ENCODE results near the gene HLA-DQB1.
A peak's percentile ranks its signal among the peaks of the same experiment; 100 is the strongest.

Gene HLA-DQB1

GRCh38 chr6:32627249-32627648, 39.2 kb downstream of the HLA-DQB1 start:
- Histone ChIP-seq H3K4me3 (replicated peaks; ENCODE audit: low read depth, low read length) (no peak overlapping the region; the same call in 1 of the 2 replicates), H3K36me3 (ENCODE audit: control insufficient read depth, insufficient read depth, low read length) (no peaks in the 10 kb centered on the region), H3K27me3 (replicated peaks; ENCODE audit: control insufficient read depth, insufficient read depth, low read length) (no peaks in the 10 kb centered on the region)
- no peak for TF ChIP-seq CTCF (IDR thresholded peaks at IDR 0.05; ENCODE audit: insufficient read depth, low read length, poor library complexity, severe bottlenecking)
- DNase-seq (ENCODE audit: extremely low read depth, insufficient read length): no peak

GRCh38 chr6:32625137-32625536, 41.3 kb downstream of the HLA-DQB1 start:
- TF ChIP-seq CTCF (IDR thresholded peaks at IDR 0.05; ENCODE audit: insufficient read depth, low read length, poor library complexity, severe bottlenecking): no peak
- Histone ChIP-seq H3K27me3 (replicated peaks; ENCODE audit: control insufficient read depth, insufficient read depth, low read length) (no peaks in the 10 kb centered on the region), H3K4me3 (replicated peaks; ENCODE audit: low read depth, low read length) (no peak overlapping the region), H3K36me3 (ENCODE audit: control insufficient read depth, insufficient read depth, low read length) (no peaks in the 10 kb centered on the region)
- DNase-seq (ENCODE audit: extremely low read depth, insufficient read length): no peak

- no peaks in the 10 kb centered on the region for H3K27me3 ChIP-seq (replicated peaks; ENCODE audit: control insufficient read depth, insufficient read depth, low read length)
- no peaks in the 10 kb centered on the region for H3K36me3 ChIP-seq (ENCODE audit: control insufficient read depth, insufficient read depth, low read length)
- no peak overlapping the region for H3K4me3 ChIP-seq (replicated peaks; ENCODE audit: low read depth, low read length)
- no peak for TF ChIP-seq CTCF (IDR thresholded peaks at IDR 0.05; ENCODE audit: insufficient read depth, low read length, poor library complexity, severe bottlenecking)
- DNase-seq (ENCODE audit: extremely low read depth, insufficient read length): no peak
Measured at GRCh38 chr6:32624565-32624964, 41.9 kb downstream of the HLA-DQB1 start.

GRCh38 chr6:32623693-32624092, 42.8 kb downstream of the HLA-DQB1 start:
- no peak for TF ChIP-seq CTCF (IDR thresholded peaks at IDR 0.05; ENCODE audit: insufficient read depth, low read length, poor library complexity, severe bottlenecking)
- Histone ChIP-seq H3K27me3 (replicated peaks; ENCODE audit: control insufficient read depth, insufficient read depth, low read length) (no peaks in the 10 kb centered on the region), H3K4me3 (replicated peaks; ENCODE audit: low read depth, low read length) (peak overlapping the region; percentile 10), H3K36me3 (ENCODE audit: control insufficient read depth, insufficient read depth, low read length) (no peaks in the 10 kb centered on the region)
- DNase-seq (ENCODE audit: extremely low read depth, insufficient read length): no peak

- Histone ChIP-seq H3K4me3 (replicated peaks; ENCODE audit: low read depth, low read length) (peak overlapping the region; percentile 37; the same call in 1 of the 2 replicates), H3K27me3 (replicated peaks; ENCODE audit: control insufficient read depth, insufficient read depth, low read length) (no peaks in the 10 kb centered on the region), H3K36me3 (ENCODE audit: control insufficient read depth, insufficient read depth, low read length) (no peaks in the 10 kb centered on the region)
- peak; percentile 81 for DNase-seq (ENCODE audit: extremely low read depth, insufficient read length)
- TF ChIP-seq CTCF (IDR thresholded peaks at IDR 0.05; ENCODE audit: insufficient read depth, low read length, poor library complexity, severe bottlenecking): peak; percentile 39
Measured at GRCh38 chr6:32622545-32623401, 43.7 kb downstream of the HLA-DQB1 start.
